Smooth muscle cell (in vitro differentiated cells): ENCODE measurements around the gene THAP12. TPM values are rescaled to one million over a fixed set of nuclear protein-coding genes. Genes with fewer than 3 reads are reported as not detected.

Experiments used
- DNase-seq: peaks from one replicate; lab custom pipeline; 2025; ENCODE audit not compliant: unreplicated experiment; lab: John Stamatoyannopoulos, UW
- H2AFZ ChIP-seq: fragments of 200-600 bp; sonication (generic); 2 replicates; pipeline ENCODE4 v1.6.0; 2016; ENCODE audit warnings: antibody characterized with exemption, low read depth, mild to moderate bottlenecking
- H3F3A ChIP-seq: fragments of 200-600 bp; sonication (generic); 2 replicates; pipeline ENCODE4 v1.6.0; 2017; ENCODE audit warnings: antibody characterized with exemption, low read depth
- H3K27ac ChIP-seq: fragments of 200-600 bp; sonication (generic); 2 replicates; pipeline ENCODE4 v1.5.1; 2016; ENCODE audit warnings: low read depth, mild to moderate bottlenecking
- H3K27me3 ChIP-seq: fragments of 200-600 bp; sonication (generic); 2 replicates; pipeline ENCODE4 v1.6.1; 2016; ENCODE audit warnings: low read depth, mild to moderate bottlenecking
- H3K36me3 ChIP-seq: fragments of 200-600 bp; sonication (generic); 2 replicates; pipeline ENCODE4 v1.5.1; 2016; ENCODE audit warnings: low read depth
- H3K4me1 ChIP-seq: fragments of 200-600 bp; sonication (generic); 2 replicates; pipeline ENCODE4 v1.5.1; 2016; ENCODE audit warnings: low read depth
- H3K4me2 ChIP-seq: fragments of 200-600 bp; sonication (generic); 2 replicates; pipeline ENCODE4 v1.6.0; 2016; ENCODE audit warnings: mild to moderate bottlenecking
- H3K4me3 ChIP-seq: fragments of 200-600 bp; sonication (generic); 2 replicates; pipeline ENCODE4 v1.5.1; 2016; ENCODE audit warnings: mild to moderate bottlenecking
- H3K79me2 ChIP-seq: fragments of 200-600 bp; sonication (generic); 2 replicates; pipeline ENCODE4 v1.6.0; 2016; ENCODE audit warnings: low read depth, mild to moderate bottlenecking
- H3K9ac ChIP-seq: fragments of 200-600 bp; sonication (generic); 2 replicates; pipeline ENCODE4 v1.6.0; 2016; ENCODE audit warnings: low read depth
- H3K9me3 ChIP-seq: fragments of 200-600 bp; sonication (generic); replicated peaks from 2 replicates; pipeline ENCODE4 v1.5.1; 2016; ENCODE audit warnings: low read depth
- H4K20me1 ChIP-seq: fragments of 200-600 bp; sonication (generic); 2 replicates; pipeline ENCODE4 v1.6.0; 2016; ENCODE audit warnings: low read depth
- WGBS: methylation state at CpG from one replicate; pipeline ENCODE4 v1.1.7; 2016; ENCODE audit warnings: low lambda C conversion rate; 5-methylcytosine and 5-hydroxymethylcytosine counted together
- polyA plus RNA-seq: library from polyadenylated mRNA; unstranded; fragments of >200 nt; fragmentation: Nextera tagmentation; extraction: Ambion mirVana; gene quantifications from 2 replicates; pipeline ENCODE4 v1.2.1, GENCODE V29; 2016
- total RNA-seq: library from RNA; depleted of rRNA; stranded (reverse); fragments of >200 nt; gene quantifications from 2 replicates; pipeline ENCODE4 v1.2.3, GENCODE V29; 2014
- TF ChIP-seq, protein P1 (sequence below): fragments of 200-600 bp; sonication (generic); IDR thresholded peaks from 2 replicates; pipeline ENCODE4 v1.5.1; 2017; ENCODE audit warnings: borderline replicate concordance, mild to moderate bottlenecking, antibody characterized with exemption; ENCODE audit not compliant: insufficient read depth, poor library complexity, severe bottlenecking

THAP12 gene
- total and polyA plus RNA-seq, 2 experiments from 2014 or later = 17.2 to 55.0 TPM

GRCh38 chr11:76376746-76377558 lies 4.0 kb downstream of the THAP12 start:
- TF ChIP-seq, protein P1, sequence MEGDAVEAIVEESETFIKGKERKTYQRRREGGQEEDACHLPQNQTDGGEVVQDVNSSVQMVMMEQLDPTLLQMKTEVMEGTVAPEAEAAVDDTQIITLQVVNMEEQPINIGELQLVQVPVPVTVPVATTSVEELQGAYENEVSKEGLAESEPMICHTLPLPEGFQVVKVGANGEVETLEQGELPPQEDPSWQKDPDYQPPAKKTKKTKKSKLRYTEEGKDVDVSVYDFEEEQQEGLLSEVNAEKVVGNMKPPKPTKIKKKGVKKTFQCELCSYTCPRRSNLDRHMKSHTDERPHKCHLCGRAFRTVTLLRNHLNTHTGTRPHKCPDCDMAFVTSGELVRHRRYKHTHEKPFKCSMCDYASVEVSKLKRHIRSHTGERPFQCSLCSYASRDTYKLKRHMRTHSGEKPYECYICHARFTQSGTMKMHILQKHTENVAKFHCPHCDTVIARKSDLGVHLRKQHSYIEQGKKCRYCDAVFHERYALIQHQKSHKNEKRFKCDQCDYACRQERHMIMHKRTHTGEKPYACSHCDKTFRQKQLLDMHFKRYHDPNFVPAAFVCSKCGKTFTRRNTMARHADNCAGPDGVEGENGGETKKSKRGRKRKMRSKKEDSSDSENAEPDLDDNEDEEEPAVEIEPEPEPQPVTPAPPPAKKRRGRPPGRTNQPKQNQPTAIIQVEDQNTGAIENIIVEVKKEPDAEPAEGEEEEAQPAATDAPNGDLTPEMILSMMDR = no peak
- Histone ChIP-seq H3K9ac (no peak overlapping the region), H3K4me3 (no peak overlapping the region), H3K4me1 (peaks cover 14% of the 10 kb centered on the region), H2AFZ (no peak overlapping the region), H4K20me1 (peaks cover 79% of the 10 kb centered on the region), H3K4me2 (no peak overlapping the region), H3K27ac (no peak overlapping the region), H3K27me3 (no peaks in the 10 kb centered on the region), H3K9me3 (no peaks in the 10 kb centered on the region), H3F3A (peaks cover 5% of the 10 kb centered on the region), H3K79me2 (peaks cover 87% of the 10 kb centered on the region), H3K36me3 (no peaks in the 10 kb centered on the region)
- DNase-seq = no peak
- WGBS = 86% methylated on average over 7 of the region's 7 CpGs

- TF ChIP-seq, protein P1 = no peak
- no peak overlapping the region for H3K4me3 ChIP-seq
- no peaks in the 10 kb centered on the region for H3K9me3 ChIP-seq
- DNase-seq = no peak
- peaks cover 89% of the 10 kb centered on the region for H3K79me2 ChIP-seq
- H3K4me2 ChIP-seq = peak overlapping the region; percentile 71
- H3K27ac ChIP-seq = peak overlapping the region; percentile 75
- peaks cover 92% of the 10 kb centered on the region for H4K20me1 ChIP-seq
- no peaks in the 10 kb centered on the region for H3K27me3 ChIP-seq
- H3K36me3 ChIP-seq = no peaks in the 10 kb centered on the region
- 13% methylated on average over 3 of the region's 3 CpGs for WGBS
- no peaks in the 10 kb centered on the region for H3K4me1 ChIP-seq
- no peak overlapping the region for H3K9ac ChIP-seq
- H2AFZ ChIP-seq = no peak overlapping the region
- peaks cover 7% of the 10 kb centered on the region for H3F3A ChIP-seq
Measured at GRCh38 chr11:76371170-76371569, 9.8 kb downstream of the THAP12 start.

GRCh38 chr11:76369406-76369805 lies 11.5 kb downstream of the THAP12 start:
- TF ChIP-seq, protein P1 = no peak
- Histone ChIP-seq H3K4me3 (no peak overlapping the region), H3F3A (peaks cover 7% of the 10 kb centered on the region), H3K36me3 (no peaks in the 10 kb centered on the region), H3K4me2 (no peak overlapping the region), H4K20me1 (peaks cover 83% of the 10 kb centered on the region), H3K27me3 (no peaks in the 10 kb centered on the region), H3K4me1 (no peaks in the 10 kb centered on the region), H3K27ac (no peak overlapping the region), H3K9ac (no peak overlapping the region), H2AFZ (no peak overlapping the region), H3K9me3 (no peaks in the 10 kb centered on the region), H3K79me2 (peaks cover 82% of the 10 kb centered on the region)
- 95% methylated on average over 6 of the region's 6 CpGs for WGBS
- DNase-seq = no peak

GRCh38 chr11:76368490-76368889 lies 12.4 kb downstream of the THAP12 start:
- Histone ChIP-seq H3F3A (peaks cover 7% of the 10 kb centered on the region), H3K36me3 (no peaks in the 10 kb centered on the region), H3K27ac (no peak overlapping the region), H2AFZ (no peak overlapping the region), H3K79me2 (peaks cover 73% of the 10 kb centered on the region), H3K4me3 (no peak overlapping the region), H3K9me3 (no peaks in the 10 kb centered on the region), H3K27me3 (no peaks in the 10 kb centered on the region), H4K20me1 (peaks cover 76% of the 10 kb centered on the region), H3K4me2 (no peak overlapping the region), H3K4me1 (no peaks in the 10 kb centered on the region), H3K9ac (no peak overlapping the region)
- no peak for DNase-seq
- WGBS = 95% methylated on average over 1 of the region's 1 CpG
- TF ChIP-seq, protein P1 = no peak
